Liver (tissue), 3 donors: ENCODE data around the gene PRPSAP2.

ENCODE experiments used
- EGR1 ChIP-seq, 2 donors: IDR thresholded peaks; 2 replicates each; pipeline ENCODE4 v1.6.1; 2016 to 2018; ENCODE audit warnings: antibody characterized with exemption in 2 of 2, low read depth in 2 of 2
- FOXA1 ChIP-seq: IDR thresholded peaks from 2 replicates; pipeline ENCODE4 v1.6.1; 2016; ENCODE audit warnings: antibody characterized with exemption
- GABPA ChIP-seq, 2 donors: IDR thresholded peaks in 1 of 2; conservative IDR thresholded peaks in 1 of 2; 2 replicates each; pipeline ENCODE4 v1.6.1; 2016; ENCODE audit warnings: antibody characterized with exemption in 2 of 2, mild to moderate bottlenecking in 1 of 2, moderate library complexity in 1 of 2
- HNF4A ChIP-seq, 2 donors: conservative IDR thresholded peaks; 2 replicates each; pipeline ENCODE4 v1.6.1; 2016; ENCODE audit warnings: antibody characterized with exemption in 2 of 2, mild to moderate bottlenecking in 2 of 2
- HNF4G ChIP-seq: IDR thresholded peaks from 2 replicates; pipeline ENCODE4 v1.6.1; 2016; ENCODE audit warnings: antibody characterized with exemption
- JUND ChIP-seq, 2 donors: IDR thresholded peaks; 2 replicates each; pipeline ENCODE4 v1.6.1; 2016; ENCODE audit warnings: antibody characterized with exemption in 2 of 2
- MAX ChIP-seq: IDR thresholded peaks from 2 replicates; pipeline ENCODE4 v1.6.1; 2016; ENCODE audit warnings: antibody characterized with exemption
- NR2F2 ChIP-seq: IDR thresholded peaks from 2 replicates; pipeline ENCODE4 v1.6.1; 2016; ENCODE audit warnings: antibody characterized with exemption
- RAD21 ChIP-seq, 2 donors: IDR thresholded peaks; 2 replicates each; pipeline ENCODE4 v1.6.1; 2016; ENCODE audit warnings: antibody characterized with exemption in 2 of 2, mild to moderate bottlenecking in 2 of 2
- REST ChIP-seq: IDR thresholded peaks from 2 replicates; pipeline ENCODE4 v1.6.1; 2016; ENCODE audit warnings: antibody characterized with exemption, mild to moderate bottlenecking
- SP1 ChIP-seq: IDR thresholded peaks from 2 replicates; pipeline ENCODE4 v1.6.1; 2018; ENCODE audit warnings: antibody characterized with exemption, mild to moderate bottlenecking
- TAF1 ChIP-seq: conservative IDR thresholded peaks from 2 replicates; pipeline ENCODE4 v1.6.1; 2016; ENCODE audit warnings: antibody characterized with exemption, mild to moderate bottlenecking
- YY1 ChIP-seq: IDR thresholded peaks from 2 replicates; pipeline ENCODE4 v1.6.1; 2016; ENCODE audit warnings: antibody characterized with exemption, mild to moderate bottlenecking
- TF ChIP-seq, protein P1 (sequence below): fragments of 150-350 bp; IDR thresholded peaks from 2 replicates; pipeline ENCODE4 v1.5.1; 2017; ENCODE audit warnings: improper control_type of control experiment, low read depth, low read length; ENCODE audit not compliant: missing input control
- donor health status: healthy.
- donor health status: healthy.

DNA sequence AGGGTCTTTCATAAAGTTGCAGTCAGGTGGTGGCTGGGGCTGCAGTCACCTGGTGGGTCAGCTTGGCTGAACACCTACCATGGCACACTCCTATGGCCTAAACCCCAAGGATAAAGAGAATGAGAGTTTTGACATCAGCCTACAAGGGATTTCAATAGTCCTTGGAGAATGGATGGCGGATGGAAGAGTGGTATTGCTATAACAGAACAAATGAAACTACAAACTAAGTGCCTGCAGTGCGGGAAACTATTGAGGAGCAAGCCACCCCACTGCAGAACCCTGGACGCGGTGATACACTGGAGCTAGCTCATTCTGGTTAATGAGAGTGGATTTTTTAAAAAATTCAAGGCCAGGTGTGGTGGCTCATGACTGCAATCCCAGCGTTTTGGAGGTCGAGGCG is 3.0 kb upstream of the PRPSAP2 start:
- TF ChIP-seq, protein P1, sequence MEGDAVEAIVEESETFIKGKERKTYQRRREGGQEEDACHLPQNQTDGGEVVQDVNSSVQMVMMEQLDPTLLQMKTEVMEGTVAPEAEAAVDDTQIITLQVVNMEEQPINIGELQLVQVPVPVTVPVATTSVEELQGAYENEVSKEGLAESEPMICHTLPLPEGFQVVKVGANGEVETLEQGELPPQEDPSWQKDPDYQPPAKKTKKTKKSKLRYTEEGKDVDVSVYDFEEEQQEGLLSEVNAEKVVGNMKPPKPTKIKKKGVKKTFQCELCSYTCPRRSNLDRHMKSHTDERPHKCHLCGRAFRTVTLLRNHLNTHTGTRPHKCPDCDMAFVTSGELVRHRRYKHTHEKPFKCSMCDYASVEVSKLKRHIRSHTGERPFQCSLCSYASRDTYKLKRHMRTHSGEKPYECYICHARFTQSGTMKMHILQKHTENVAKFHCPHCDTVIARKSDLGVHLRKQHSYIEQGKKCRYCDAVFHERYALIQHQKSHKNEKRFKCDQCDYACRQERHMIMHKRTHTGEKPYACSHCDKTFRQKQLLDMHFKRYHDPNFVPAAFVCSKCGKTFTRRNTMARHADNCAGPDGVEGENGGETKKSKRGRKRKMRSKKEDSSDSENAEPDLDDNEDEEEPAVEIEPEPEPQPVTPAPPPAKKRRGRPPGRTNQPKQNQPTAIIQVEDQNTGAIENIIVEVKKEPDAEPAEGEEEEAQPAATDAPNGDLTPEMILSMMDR, result no peak
- TF ChIP-seq TAF1 (no peak), YY1 (no peak), RAD21 (IDR thresholded peaks at IDR 0.05) (no peak), SP1 (no peak), JUND (IDR thresholded peaks at IDR 0.05) (no peak), NR2F2 (no peak), HNF4A (conservative IDR thresholded peaks at IDR 0.05) (no peak), EGR1 (IDR thresholded peaks at IDR 0.05; ENCODE audit: low read depth in 2 of 2) (no peak), GABPA (IDR thresholded peaks at IDR 0.05 in 1 of 2, conservative IDR thresholded peaks at IDR 0.05 in 1 of 2) (no peak), FOXA1 (no peak), MAX (no peak), HNF4G (no peak), REST (no peak)
